HEK293T (cell line): Measurements from ENCODE around the gene SLC19A1.

Experiments used
- ARNT ChIP-seq: fragments of 450-650 bp; IDR thresholded peaks from 2 replicates; pipeline ENCODE4 v1.6.1; 2017; ENCODE audit warnings: mild to moderate bottlenecking
- BHLHE40 ChIP-seq: fragments of 450-650 bp; IDR thresholded peaks from 2 replicates; pipeline ENCODE4 v1.6.1; 2016; ENCODE audit warnings: mild to moderate bottlenecking, moderate library complexity, borderline replicate concordance
- CTBP1 ChIP-seq: fragments of 450-650 bp; IDR thresholded peaks from 2 replicates; pipeline ENCODE4 v1.6.1; 2016; ENCODE audit warnings: borderline replicate concordance
- ELF4 ChIP-seq: fragments of 450-650 bp; IDR thresholded peaks from 2 replicates; pipeline ENCODE4 v1.6.1; 2017; ENCODE audit warnings: antibody characterized with exemption
- LEF1 ChIP-seq: fragments of 450-650 bp; IDR thresholded peaks from 2 replicates; pipeline ENCODE4 v1.6.1; 2017; ENCODE audit warnings: mild to moderate bottlenecking, borderline replicate concordance
- ZNF384 ChIP-seq: fragments of 450-650 bp; IDR thresholded peaks from 2 replicates; pipeline ENCODE4 v1.6.1; 2016
- TF ChIP-seq, protein P1 (sequence below): fragments of 450-650 bp; IDR thresholded peaks from 2 replicates; pipeline ENCODE4 v1.6.1; 2016

DNA sequence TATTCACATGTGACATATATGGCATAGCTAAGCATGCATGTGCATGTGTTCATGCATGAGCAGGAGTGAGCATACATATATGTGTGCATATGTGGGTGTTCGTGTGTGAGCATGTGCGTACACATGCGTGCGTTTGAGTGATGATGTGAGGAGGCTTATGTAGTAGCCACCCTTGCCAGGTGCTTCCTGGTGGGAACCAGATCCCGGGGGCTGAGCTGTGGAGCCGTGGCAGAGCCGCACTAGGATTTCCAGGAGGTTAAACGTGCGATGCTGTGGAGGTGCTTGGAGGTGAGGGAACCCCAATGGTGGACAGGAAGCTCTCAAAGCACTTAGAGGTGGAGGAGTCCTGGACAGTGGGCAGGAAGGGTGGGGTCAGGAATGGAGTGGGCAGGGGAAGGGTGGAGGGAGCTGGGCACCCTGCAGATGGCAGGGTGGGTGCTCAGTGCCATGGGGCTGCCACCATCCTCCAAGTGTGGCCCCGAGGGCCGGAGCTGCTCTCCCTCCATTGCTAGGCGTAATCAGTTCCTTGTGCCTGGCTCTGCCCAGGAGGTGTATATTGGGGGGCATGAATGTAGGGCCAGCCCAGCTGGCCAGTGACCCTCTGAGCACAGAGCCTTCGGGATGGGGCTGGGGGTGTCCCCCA is 88.8 kb downstream of the SLC19A1 start:
- no peak for TF ChIP-seq CTBP1
- TF ChIP-seq BHLHE40, result no peak
- TF ChIP-seq LEF1, result no peak
- TF ChIP-seq, protein P1, sequence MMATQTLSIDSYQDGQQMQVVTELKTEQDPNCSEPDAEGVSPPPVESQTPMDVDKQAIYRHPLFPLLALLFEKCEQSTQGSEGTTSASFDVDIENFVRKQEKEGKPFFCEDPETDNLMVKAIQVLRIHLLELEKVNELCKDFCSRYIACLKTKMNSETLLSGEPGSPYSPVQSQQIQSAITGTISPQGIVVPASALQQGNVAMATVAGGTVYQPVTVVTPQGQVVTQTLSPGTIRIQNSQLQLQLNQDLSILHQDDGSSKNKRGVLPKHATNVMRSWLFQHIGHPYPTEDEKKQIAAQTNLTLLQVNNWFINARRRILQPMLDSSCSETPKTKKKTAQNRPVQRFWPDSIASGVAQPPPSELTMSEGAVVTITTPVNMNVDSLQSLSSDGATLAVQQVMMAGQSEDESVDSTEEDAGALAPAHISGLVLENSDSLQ, result no peak
- TF ChIP-seq ZNF384, result no peak
- TF ChIP-seq ELF4, result no peak
- no peak for TF ChIP-seq ARNT
